OCI-LY1 (cell line): Measurements from ENCODE around the gene SMIM14.

Experiments used
- CTCF ChIP-seq: fragments of 200-600 bp; sonication (generic), shearing (Covaris generic); IDR thresholded peaks from 2 replicates; pipeline ENCODE4 v1.5.1; 2017; ENCODE audit warnings: mild to moderate bottlenecking, antibody characterized with exemption, low read length, moderate library complexity, mixed read lengths
- EZH2 ChIP-seq: fragments of 200-600 bp; sonication (generic), shearing (Covaris generic); IDR thresholded peaks from 2 replicates; pipeline ENCODE4 v1.8.0; 2017; ENCODE audit warnings: borderline replicate concordance, mixed run types, mild to moderate bottlenecking, antibody characterized with exemption, low read length, moderate library complexity, mixed read lengths

GRCh38 chr4:39620551-39621313 lies 17.9 kb downstream of the SMIM14 start:
- TF ChIP-seq CTCF = no peak
- TF ChIP-seq EZH2 = no peak
